HG03280 (cell line): ENCODE measurements around the gene RPS16.

Source experiments
- ATAC-seq: cut with Tn5 transposase; IDR thresholded peaks from one replicate; pipeline ENCODE4 v1.9.1; 2021; ENCODE audit warnings: mild to moderate bottlenecking, moderate library complexity; ENCODE audit not compliant: unreplicated experiment

RPS16 gene

DNA sequence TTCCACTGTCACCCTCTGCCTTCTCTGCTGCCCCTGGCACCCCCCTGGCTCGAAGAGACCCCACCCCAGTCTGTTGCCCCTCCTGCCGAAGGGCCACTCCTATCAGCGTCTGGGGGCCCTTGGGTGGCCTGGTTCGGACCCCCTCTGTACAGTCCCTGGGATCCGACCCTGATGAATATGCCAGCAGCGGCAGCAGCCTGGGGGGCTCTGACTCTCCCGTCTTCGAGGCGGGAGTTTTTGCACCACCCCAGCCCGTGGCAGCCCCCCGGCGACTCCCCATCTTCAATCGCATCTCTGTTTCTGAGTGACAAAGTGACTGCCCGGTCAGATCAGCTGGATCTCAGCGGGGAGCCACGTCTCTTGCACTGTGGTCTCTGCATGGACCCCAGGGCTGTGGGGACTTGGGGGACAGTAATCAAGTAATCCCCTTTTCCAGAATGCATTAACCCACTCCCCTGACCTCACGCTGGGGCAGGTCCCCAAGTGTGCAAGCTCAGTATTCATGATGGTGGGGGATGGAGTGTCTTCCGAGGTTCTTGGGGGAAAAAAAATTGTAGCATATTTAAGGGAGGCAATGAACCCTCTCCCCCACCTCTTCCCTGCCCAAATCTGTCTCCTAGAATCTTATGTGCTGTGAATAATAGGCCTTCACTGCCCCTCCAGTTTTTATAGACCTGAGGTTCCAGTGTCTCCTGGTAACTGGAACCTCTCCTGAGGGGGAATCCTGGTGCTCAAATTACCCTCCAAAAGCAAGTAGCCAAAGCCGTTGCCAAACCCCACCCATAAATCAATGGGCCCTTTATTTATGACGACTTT lies 27.1 kb downstream of the RPS16 start:
- no peak for ATAC-seq

- ATAC-seq, result no peak
Observed at GRCh38 chr19:39407660-39408391, 27.9 kb downstream of the RPS16 start.

DNA sequence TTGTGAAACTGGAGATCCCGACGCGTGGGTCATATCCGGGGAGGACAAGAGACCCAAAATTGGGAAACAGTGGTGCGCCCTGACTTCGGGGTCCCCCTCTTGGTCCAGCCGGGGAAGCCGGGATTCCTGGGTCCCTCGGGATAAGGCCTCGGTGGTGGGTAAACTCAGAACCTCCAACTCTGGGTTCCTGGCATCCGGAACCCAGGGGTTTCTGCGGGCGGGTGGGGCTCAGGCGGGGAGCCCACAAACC lies 28.4 kb downstream of the RPS16 start:
- ATAC-seq, result no peak

DNA sequence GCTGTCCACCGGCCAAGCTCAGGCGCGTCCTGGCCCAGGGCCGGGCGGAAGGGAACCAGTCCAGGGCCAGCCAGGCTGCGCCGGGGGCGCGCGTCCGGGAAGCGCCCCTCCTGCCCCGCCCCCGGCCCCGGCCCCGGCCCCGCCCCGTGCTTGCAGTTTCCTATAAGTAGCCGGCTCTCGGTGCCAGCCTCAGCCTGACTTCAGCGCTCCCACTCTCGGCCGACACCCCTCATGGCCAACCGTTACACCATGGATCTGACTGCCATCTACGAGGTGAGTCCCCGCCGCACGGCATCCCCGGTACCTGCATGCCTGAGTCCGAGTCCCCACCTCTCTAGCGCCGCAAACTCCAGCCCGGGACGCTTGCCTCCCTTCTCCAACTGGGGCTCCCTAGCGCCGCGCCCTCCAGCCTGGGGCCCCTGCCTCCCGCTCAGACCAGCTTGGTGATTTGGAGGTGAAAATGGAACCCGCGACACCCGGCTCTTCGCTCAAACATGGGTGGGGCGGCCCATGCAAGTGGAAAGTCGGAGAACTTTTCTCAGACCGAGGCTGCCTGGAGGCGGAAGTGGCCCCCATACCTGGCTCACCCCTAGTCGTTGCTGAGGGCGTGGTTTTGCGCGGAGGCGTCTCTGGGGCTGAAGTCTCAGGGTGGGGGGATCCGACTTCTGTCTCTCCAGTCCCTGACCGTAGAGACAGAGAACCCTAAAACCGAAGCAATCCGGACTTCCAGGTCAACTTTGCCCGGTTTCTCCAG lies 28.9 kb downstream of the RPS16 start, which contains the start of gene ZFP36:
TSS of gene ZFP36 (plus strand) at position 192 of the 754 bp plus-strand sequence. CDS start at position 250, 58 bp downstream.
- peak; percentile 19 for ATAC-seq

- ATAC-seq, result no peak
Observed at GRCh38 chr19:39405958-39406655, 29.6 kb downstream of the RPS16 start.

DNA sequence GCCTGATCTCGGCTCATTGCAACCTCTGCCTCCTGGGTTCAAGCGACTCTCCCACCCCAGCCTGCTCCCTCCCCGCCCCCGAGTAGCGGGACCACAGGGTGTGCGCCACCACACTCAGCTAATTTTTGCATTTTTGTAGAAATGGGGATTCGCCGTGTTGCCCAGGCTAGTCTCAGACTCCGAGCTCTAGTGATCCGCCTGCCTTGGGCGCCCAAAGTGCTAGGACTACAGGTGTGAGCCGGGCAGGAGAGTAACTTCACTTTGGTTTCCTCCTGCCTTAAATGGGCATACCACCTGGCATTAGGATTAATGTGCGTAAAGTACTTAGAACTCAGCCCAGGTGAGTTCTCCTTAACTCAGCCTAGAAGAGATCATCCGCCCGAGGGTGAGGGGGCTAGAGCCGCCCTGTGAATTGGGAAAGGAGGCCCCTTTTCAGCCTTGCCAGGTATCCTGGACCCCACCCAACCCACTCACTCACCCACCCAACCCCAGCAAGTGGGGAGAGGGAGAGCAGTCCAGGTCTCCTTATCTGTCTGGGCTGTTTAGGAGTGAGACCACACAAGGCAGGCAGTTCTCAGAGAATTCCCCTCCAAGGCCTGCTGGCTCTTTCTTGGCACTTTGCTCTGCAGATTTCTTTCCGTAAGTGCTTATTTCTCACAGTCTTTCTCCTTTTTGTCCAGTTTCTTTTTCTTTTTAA lies 30.3 kb downstream of the RPS16 start:
- ATAC-seq, result no peak

GRCh38 chr19:39403331-39404312 lies 32.1 kb downstream of the RPS16 start:
- peak; percentile 24 for ATAC-seq

GRCh38 chr19:39402346-39403300 lies 33.1 kb downstream of the RPS16 start:
- peak; percentile 33 for ATAC-seq

DNA sequence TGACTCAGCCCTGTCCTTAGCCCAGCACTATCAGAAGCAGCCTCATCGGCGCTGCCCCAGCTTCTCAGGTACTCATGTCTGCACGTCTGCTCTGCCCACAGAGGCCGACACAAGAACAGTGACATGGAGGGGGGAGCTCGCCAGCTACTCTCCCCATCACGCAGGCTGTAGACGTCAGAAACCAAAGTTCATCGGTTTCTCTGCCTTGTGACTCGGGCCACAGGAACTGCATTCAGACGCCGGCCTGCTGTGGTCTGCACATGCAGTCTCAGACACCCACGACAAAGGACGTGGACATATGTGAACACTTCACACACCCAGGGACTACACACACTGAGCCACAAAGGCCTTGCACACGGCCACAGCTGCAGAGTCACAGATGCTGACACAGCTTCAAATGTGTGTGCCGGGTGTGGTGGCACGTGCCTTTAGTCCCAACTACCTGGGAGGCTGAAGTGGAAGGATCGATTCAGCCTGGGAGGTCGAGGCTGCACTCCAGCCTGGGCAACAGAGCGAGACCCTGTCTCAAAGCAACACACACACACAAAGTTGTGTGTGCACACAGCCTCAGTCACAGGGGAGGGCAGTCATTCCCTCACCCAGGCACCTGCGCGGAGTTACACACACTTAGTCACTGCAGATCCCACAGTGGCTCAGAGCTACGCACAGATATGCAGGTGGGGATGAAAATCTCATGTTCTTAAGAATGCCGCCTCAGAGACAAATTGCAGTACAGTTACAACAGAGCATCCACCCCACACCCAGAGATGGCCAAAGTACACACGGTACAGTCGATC lies 34.0 kb downstream of the RPS16 start:
- no peak for ATAC-seq

GRCh38 chr19:39401070-39401548 lies 34.6 kb downstream of the RPS16 start:
- no peak for ATAC-seq

DNA sequence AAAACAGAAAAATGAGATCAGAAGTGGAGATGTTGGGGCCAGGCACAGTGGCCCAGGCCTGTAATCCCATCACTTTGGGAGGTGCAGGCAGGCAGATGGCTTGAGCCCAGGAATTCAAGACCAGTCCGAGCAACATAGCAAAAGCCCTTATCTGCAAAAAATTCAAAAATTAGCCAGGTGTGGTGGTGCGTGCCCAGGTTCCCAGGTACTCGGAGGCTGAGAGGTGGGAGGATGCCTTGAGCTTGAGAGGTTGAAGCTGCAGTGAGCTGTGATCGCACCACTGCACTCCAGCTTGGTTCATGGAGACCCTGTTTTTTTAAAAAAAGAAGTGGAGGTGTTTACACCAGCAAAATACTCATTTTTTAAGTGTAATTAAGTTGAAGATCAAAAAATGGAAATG lies 35.7 kb downstream of the RPS16 start:
- ATAC-seq, result no peak

DNA sequence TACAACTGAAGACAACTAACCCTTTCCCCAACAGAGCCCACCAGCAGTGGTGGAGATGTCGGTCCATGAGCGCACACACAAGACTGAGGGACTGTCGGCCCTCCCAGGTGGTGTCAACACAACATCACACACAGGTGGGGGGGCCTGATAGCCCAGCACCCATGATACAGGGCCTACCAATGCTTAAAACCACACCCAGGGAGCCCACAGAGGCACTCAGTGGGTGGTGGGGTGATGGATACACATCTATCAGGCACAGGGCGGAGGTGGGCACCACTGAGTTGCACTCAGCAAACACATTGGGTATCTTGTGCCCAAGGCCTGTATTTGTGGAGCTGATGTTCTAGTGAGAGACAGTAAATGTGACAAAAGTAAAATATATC lies 36.1 kb downstream of the RPS16 start:
- ATAC-seq, result no peak

- ATAC-seq, result no peak
Observed at GRCh38 chr19:39398297-39398864, 37.4 kb downstream of the RPS16 start.

DNA sequence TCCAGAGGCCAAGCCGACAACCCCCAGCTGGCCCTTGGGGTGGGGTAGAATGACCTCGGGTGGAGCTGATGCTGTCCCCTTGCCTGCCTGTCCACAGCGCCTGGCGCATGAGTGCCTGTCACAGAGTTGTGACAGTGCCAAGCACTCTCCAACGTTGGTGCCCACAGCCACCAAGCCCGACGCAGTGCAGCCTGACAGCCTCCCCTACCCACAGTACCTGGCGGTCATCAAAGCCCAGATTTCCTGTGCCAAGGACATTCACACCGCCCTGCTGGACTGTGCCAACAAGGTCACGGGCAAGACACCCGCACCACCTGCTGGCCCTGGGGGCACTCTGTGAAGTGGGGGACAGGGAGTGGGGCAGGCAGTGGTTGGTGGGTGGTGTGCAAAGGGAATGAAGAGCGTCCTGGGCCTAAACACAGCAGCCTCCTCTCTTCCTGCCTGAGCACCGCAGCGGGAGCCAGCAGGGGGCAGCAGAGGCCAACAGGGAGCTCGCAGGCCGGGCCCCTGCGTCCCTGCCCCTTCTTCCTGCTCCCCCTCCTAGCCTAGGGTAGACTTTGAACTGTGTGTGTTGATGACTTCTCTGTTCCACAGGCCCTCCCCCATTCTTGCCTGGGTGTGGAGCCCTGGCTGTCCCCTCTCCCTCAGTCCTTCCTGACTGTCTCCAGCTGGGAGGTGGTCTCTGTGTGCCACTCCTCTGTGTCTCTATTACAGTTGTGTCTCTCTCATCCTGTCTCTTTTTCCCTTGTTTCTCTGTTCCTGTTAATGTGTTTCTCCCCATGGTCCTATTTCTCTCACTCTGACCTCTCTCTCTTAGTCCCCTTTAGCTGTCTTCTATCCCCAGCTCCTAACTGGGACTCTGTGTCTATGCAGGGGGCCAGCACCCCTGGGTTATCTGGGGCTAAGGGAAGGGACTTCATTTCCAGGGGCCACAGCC lies 38.1 kb downstream of the RPS16 start:
- ATAC-seq, result peak; percentile 37

- ATAC-seq, result peak; percentile 93
Observed at GRCh38 chr19:39390751-39391437, 44.9 kb downstream of the RPS16 start, which contains the start of the genes MED29 and PAF1. Gene MED29 (plus strand): TSS chr19:39391378. CDS start chr19:39391423, 45 bp downstream. Gene PAF1 (minus strand): TSS chr19:39391106. CDS start chr19:39390864, 242 bp downstream.
